ENCODE measurements around the gene RAD18.

DNA sequence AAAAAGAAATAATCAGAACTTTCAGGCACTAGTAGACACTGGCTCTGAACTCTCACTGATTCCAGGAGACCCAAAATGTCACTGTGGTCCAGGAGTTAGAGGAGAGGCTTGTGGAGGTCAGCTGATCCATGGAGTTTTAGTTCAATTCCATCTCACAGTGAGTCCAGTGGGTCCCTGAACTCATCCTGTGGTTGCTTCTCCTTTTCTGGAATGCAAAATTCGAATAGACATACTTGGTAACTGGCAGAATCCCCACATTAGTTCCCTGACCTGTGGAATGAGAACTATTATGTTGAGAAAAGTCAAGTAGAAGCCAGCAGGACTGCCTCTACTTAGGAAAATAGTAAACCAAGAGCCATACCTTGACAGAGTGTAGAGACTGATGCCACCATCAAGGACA lies 106.6 kb downstream of the RAD18 start:
- TF ChIP-seq CTCF (IDR thresholded peaks at IDR 0.05; ENCODE audit: poor library complexity) = no peak
- no peak for TF ChIP-seq EZH2 (IDR thresholded peaks at IDR 0.05; ENCODE audit: borderline replicate concordance)

All from hepatocyte (in vitro differentiated cells).